ENCODE results near the gene SLC12A7.

GRCh38 chr5:1015507-1015906 is 96.4 kb downstream of the SLC12A7 start:
- TF ChIP-seq, protein P1, sequence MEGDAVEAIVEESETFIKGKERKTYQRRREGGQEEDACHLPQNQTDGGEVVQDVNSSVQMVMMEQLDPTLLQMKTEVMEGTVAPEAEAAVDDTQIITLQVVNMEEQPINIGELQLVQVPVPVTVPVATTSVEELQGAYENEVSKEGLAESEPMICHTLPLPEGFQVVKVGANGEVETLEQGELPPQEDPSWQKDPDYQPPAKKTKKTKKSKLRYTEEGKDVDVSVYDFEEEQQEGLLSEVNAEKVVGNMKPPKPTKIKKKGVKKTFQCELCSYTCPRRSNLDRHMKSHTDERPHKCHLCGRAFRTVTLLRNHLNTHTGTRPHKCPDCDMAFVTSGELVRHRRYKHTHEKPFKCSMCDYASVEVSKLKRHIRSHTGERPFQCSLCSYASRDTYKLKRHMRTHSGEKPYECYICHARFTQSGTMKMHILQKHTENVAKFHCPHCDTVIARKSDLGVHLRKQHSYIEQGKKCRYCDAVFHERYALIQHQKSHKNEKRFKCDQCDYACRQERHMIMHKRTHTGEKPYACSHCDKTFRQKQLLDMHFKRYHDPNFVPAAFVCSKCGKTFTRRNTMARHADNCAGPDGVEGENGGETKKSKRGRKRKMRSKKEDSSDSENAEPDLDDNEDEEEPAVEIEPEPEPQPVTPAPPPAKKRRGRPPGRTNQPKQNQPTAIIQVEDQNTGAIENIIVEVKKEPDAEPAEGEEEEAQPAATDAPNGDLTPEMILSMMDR (IDR thresholded peaks at IDR 0.05) = no peak
- no peak for TF ChIP-seq POLR2AphosphoS5 (IDR thresholded peaks at IDR 0.05)
